Stimulated activated naive CD4-positive, alpha-beta T cell treated with Interleukin-2 at 50 U/mL for 16 hours (primary cell): Measurements from ENCODE around the gene PDGFB.

Source experiments
- DNase-seq: peaks from one replicate; lab custom pipeline; 2025; lab: John Stamatoyannopoulos, UW

Gene PDGFB

DNA sequence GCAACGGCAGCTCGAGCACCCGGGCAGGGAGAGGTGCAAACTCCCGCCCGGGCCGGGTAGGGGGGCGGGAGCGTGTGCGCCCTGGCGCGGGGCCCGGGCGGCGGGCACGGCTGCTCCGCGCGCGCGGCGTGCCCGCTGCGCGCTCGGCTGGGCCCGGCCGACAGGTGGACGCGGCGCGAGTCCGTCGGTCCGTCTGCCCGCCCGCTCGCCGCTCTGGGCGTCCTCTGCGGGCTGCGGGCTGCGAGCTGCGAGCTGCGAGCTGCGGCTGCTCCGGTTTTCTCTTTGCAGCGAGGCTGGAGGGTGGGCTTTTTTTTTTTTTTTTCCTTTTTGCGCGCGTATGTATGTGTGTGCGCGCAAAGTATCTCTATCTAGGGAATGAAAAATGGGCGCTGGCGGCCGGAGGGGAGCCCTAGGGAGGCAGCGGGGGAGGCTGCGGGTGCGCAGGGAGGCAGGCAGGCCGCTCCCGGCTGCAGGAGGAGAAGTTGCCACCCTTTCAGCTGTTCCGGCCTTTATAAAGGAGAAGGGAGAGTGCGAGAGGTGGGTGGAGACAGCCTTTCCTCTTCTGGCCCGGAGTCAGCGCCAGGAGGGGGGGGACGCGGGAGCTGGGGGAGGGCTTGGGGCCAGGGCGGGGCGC, at the start of gene PDGFB:
Gene PDGFB (minus strand): TSS at position 487 of the 634 bp plus-strand sequence. CDS start 1,019 bp downstream, outside the sequence.
- DNase-seq: no peak

DNA sequence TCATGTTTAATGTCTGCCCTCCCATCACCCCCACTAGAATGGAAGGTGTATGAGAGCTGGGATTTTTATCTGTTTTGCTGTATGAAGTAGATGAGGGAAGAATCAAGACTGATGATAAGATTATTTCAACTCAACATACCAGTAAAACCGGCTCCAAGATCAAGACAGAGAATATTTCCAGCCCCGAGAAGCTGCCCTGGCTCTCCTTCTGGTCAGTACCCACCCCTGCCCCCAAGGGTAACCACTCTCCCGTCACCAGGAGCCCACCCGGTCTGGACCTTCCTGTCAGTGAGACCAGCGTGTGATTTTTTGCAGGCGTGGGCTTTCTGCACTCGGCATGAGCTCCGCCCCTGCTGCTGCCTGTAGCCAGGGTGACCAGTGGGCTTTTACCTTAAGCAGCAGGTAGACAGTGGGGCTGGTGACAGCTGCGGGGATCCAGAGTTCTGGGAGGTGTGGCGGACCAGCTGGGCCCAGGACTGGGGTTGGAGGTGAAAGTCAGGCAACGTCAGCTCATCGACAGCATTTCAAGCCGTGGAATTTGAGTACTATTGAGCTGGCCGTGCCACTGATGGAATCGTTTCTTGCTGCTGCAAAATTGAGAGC, 49.1 kb upstream of the PDGFB start:
- DNase-seq: no peak

DNA sequence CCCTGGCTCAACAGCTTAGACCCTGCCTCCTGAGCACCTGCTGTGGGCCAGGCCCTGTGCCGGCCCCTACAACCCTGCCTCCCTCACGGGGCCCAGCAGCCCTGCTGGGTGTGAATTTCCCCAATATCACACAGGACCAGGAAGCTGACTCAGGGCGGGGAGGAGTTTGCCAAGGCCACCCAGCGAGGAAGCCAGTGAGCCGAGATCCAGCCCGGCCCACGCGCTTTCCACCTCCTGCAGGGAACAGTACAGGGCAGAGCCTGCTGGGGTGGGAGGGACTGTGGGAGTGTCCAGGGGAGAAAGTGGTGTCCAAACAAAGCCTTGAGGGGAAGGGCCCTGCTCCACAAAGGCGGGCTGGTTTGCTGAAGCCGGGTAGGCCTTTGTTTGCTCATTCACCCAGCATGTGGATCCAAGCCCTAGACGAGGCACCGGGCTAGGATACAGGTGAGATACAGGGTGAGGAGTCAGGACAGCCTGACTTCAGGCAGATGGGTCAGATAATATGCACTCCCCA, 47.8 kb upstream of the PDGFB start:
- no peak for DNase-seq

DNA sequence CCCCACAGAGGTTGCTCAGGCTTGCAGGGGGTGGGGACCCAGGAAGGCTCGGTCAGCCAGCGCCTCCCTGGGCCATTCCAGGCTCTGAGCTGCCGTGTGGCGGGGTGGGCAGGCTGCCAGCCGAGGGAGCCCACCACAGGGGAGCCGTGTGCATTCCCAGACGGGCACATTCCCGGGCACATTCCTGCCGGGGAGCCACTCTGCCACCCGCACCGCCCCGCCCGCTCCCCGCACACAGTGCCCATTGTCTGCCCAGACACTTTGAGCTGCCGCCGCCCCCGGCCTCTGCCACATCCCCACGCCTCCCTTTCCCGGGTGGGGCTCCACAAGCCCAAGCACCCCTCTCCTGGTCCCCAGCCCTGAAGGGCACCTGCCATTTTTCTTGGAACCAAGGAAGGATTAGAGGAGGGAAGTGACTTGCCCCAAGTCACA, 47.3 kb upstream of the PDGFB start:
- DNase-seq: no peak

DNA sequence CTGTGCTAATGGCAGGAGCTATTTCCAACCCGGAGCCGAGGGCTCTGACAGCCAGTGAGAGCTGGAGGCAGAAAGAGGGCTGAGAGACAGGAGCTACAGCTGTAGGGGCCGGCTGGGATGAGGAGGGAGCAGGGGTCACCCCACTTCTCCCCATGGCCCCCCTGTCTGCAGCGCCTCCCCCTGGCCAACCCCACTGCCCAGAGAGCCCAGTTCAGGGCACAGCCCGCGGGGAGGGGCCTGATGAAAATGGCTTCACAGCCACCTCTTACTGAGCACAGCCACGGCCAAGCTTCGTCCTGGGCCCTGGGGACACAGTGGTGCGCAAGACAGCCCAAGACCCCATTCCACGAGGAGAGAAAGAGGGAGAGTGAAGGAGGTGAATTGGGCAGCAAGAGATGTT, 46.7 kb upstream of the PDGFB start:
- no peak for DNase-seq

DNA sequence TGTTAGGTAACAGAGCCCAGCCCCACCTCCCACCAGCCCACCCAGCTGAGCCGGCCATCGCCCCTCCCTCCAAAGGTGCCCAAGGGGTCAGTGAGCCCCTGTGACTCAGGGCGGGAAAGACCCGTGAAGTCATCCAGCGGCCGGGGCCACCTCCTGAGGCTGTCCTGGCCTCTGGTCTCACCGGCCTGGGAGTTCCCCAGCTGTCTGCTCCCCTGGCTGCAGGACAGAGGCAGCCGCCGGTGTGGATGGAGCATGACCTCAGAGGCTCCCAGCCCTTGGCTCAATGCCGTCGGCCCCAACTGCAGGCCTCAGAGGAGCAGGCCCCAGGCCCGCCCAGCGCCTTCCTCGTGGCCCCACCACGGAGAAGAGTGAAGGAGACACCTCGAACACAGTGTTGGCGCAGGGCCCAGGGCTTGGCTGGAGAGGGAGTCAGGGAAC, 46.0 kb upstream of the PDGFB start:
- DNase-seq: no peak

DNA sequence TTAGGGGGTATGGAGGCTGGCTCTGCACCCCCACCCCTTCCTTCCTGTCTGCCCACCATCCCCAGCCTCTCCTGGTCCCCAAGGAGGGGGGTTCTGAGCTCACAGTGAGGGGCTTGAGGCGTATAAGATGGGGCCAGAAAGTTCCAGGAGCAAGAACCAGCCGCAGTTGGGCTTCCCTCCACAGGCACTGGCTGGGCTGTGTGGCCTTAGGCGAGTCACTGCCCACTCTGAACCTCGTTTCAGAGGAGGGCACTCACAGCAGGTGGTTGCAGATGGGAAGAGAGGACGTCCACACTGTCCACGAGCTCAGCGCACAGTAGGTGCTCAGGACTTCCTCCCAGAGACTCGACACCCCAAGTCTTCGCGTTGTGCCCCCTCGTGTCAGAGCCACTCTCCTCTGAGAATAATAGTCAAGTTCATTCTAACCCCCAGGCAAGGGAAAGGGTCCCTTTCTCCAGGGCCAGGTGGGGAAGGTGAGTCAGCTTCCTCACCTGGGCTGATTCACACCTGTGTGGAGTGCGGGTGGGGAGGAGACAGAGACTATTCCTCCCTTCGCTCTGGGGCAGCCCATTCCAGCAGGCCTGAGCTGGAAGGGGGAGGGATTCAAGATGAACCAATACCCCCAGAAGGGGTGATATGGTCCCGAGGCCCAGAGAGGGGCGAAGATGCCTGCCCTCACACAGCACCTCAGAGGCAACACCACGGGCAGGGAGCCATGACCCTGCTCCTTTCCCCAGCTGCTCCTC, 45.4 kb upstream of the PDGFB start:
- DNase-seq: no peak

DNA sequence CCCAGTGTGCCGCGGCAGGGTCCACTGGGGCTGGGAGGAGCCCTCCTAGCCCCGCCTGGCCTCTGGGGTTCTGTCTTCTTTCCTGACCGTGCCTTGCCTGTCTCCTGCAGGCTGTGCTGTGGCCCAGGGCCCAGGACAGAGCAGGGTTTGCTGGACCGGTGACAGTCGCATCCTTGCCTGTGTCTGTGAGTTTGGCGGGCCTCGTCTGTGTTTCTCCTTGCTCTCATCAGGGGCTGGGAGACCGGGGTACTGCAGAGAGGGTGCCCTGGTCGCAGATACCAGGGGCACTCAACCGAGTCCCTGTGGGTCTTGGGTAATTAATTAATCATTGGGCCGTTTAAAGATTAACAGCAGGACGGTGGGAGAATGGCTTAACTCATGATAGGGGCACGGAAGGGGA, 44.8 kb upstream of the PDGFB start:
- DNase-seq: no peak

DNA sequence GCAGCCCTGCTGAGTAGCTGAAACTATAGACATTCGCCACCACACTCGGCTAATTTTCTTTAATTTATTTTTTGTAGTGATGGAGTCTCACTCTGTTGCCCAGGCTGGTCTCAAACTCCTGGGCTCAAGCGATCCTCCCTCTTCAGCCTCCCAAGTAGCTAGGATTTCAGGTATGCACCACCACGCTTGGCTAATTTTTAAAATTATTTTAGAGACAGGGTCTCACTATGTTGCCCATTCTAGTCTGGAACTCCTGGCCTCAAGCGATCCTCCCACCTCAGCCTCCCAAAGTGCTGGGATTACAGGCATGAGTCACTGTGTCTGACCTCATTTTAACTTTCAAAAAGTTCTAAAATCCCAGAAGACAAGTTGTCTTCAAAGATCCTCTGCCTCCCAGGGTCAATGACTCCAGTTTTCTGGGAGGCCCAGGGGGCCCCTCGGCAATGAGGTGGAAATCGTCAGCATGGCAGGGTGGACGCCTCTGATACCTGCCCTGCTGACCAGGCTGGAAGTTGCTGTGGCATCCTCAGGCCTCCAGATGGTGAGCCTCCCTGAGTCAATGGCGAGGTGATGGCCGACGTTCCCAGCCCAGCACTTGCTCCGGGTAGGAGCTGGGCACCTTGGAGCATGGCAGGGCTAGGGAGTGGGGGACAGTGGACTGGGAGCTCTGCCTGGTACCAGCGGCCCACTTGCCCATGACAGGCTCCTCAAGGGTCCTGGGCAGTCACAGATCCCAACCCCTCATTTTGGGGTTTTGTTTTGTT, 43.5 kb upstream of the PDGFB start:
- no peak for DNase-seq

DNA sequence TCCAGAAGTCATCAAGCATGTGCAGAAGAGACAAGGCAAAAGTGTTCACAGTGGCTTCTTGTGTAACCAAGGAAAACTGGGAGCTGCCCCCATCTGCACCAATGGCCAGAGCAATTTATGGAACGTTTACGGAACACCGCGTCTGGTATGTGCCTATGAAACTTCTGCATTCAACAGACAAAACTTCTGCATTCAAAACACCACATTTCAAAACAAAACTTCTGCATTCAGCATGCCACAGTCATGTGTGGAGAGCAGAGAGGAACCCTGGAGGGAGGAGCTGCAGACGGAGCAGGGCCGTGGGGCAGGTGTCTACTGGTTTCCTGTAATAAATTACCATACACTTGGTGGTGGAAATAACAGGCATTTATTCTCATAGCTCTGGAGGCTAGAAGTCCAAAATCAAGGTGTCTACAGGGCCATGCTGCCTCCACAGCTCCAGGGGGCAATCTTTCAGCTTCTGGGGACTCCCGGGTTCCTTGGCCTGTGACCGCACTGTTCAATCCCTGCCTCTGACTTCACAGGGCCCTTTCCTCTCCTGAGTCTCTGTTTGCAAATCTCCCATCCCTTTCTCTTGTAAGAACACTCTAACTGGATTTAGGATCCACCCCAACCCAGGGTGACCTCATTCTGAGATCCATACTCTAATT, 42.4 kb upstream of the PDGFB start:
- no peak for DNase-seq

DNA sequence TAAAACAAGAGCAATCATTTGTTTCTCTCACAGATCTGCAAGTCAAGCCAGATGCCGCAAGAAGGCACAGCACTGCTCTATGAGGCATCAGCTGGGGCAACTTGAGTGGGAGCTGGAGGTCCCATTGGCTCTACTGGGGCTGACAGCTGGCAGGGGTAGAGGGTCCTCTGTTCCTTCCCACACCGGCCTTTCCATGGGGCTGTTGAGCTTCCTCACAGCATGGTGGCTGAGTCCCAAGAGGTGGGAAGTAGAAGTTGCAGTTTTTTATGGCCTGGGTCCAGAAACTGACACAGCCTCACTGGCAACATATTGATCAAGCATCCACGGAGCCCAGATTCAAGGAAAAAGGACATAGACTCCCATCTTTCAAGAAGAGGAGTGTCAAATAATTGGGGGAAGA, 40.2 kb upstream of the PDGFB start:
- no peak for DNase-seq

DNA sequence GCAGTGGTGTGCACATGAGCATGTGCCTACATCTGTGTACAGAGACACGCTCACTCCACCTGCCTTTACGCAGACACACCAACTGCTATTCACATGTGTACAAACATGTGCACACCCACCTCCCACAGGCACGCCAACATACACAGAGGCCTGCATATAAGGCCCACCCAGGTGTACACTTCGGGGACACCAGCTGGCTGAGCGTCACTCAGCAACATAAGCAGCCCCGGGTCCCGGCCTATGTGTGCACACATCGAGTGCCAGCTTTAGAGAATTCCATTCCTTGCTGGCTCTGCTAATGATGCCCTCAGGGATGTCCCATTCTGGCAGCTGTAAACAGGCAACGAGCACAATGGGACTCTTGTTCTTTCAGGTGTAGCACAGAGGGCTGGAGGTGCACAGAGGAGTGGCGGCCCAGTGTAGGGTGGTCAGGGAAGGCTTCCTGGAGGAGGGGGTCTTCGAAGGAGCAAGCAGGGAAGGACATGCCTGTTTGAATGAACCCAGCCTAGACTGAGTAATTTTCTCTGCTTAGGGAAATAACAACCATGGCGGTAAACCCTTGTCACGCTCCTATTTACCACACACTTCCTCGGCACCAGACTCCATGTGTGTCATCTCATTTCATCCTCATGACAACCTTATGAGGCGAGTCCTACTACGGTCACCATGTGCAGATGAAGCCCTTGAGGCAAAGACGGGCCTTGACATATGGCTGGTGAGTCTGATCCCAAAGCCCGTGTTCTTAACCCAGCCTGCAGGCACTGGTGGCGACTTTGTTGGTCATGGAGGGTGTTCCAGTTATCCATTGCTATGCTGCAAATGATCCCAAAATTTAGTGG, 39.6 kb upstream of the PDGFB start:
- DNase-seq: no peak

DNA sequence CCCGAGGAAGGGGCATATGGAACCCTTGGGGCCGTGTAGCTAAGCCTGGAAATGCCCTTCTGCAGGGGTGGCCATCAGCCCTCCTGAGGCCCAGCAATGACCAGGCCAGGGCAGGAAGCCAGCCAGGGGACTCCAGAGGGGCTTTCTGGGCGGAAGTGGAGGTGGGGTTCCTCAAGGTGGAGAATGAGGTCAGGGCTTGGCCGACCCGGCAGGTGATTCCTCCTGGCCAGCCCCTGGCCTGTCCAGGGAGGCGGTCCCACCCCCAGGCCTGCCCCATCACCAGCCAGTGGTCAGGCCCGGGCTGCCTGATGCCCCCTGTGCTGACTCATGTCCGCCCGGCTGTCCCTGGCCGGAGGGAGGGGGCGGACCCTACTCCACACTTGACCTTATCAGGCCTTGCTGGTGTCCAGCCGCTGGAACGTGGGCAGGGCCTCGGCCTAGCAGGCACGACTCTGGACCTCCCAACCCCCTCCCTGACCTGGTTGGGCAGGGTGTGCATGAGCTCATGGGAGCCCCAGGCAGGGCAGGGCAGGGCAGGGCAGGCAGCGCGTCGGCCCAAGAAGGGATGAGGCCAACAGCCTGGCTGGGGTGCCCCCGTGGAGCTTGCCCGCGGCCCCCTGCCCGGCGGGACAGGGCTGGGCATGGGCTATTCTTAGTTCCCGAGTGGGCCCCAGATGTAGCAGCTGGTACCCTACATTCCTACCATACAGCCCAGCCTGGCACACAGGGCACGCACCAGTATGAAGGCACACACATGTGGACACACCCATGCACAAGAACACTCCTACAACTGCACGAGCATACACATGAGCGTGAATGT, 38.8 kb upstream of the PDGFB start:
- no peak for DNase-seq

DNA sequence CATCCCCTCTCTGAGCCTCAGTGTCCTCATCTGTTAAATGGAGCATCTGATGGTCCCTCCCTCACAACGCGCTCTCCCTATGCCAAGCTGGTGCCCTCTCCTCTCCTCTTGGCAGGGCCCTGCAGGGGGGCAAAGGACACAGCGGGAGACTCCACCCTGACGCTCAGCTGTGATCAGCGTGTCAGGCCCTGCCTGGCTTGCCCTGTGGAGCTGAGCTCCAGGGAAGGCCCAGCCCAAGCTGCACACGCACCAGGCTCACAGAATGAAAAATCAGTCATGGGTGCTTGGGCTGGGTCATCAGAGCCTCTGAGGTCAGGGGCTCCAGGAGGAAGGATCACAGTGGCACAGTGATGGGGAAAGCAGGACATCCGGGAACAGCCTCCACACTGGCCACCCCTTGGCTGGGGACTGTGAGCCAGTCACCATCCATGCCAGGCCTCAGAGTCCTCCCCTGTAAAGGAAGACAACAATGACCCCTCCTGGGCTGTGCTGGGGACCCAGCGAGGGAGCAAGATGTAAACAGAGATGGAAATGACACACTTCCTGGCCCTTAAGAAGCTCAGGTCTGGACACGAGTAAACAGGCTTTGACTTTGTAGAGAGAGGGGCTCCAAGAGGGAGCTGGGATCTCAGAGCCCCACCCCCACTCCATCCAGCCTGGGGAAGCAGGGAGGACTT, 38.0 kb upstream of the PDGFB start:
- no peak for DNase-seq

DNA sequence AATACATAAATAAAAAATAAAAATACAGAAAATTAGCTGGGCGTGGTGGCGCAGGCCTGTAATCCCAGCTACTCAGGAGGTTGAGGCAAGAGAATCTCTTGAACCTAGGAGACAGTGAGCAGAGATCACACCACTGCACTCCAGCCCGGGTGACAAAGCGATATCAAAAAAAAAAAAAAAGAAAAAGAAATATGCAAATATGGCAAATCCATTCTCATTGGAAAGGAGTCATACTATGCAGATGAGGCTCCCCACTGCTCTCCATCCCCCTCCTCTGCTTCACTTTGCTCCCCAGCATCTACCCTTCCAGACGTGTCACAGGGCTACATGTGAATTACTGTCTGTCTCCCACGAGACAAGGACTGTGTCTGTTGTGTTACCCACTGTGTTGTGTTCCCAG, 36.3 kb upstream of the PDGFB start:
- no peak for DNase-seq

DNA sequence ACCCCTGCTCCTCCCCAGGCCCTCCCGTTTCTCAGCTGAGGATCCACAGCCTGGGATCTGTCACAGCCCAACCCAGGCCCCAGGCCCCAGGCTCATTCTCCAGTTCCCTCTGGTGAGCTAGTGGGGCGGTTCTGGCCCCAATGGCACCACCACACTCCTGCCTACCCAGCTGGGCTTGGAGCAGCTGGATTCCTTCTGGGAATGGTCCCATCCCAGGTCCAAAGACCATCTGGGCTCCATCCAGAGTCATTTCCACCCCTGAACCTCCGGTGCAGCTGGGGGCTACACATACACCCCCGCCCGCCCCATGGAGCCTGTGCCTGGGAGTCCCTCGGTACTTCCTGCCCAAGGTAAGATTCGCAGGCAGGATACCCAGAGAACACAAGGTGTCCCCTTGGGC, 35.5 kb upstream of the PDGFB start:
- DNase-seq: no peak

DNA sequence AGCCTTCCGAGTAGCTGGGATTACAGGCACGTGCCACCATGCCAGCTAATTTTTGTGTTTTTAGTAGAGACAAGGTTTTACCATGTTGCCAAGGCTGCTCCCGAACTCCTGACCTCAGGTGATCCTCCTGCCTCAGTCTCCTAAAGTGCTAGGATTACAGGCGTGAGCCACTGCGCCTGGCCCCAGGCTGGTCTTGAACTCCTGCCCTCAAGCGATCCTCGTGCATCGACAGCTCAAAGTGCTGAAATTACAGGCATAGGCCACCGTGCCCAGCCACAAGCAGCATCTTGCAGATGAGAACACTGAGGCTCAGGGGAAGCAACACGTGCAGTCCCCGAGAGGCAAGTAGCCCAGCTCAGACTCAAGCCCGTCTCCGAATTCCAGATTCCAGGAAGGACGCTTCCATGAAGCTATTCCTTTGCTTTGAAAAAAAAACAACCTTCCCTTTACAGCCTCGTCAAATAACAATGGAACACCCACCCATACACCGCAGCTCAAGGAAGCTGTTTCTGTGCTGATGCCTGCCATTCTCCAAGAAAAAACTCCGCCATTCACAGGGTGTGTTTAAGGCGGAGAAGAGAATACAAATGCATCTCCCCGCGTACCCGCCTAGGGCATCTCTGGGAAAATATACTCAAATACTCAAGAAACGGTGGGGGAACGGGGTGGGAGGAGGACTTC, 34.5 kb upstream of the PDGFB start:
- DNase-seq: no peak

DNA sequence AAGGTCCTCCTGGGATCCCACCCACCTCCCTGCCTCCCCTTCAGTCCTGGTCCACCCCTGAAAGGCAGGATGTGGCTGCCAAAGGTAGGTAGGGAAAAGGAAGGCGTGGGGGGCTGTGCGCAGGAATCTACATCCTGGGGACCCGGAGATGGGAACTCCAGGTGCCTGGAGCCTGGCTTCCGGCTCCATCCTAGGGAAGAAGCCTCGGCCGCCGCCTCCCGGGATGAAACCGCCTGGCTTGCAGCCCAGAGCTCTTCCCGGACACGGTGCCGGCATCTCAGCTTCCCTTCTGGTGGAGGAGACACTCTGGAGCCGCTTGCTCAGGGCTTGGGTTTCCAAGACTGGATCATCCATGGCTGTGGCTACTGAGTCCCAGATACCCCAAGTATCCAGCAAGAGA, 33.3 kb upstream of the PDGFB start:
- DNase-seq: no peak

DNA sequence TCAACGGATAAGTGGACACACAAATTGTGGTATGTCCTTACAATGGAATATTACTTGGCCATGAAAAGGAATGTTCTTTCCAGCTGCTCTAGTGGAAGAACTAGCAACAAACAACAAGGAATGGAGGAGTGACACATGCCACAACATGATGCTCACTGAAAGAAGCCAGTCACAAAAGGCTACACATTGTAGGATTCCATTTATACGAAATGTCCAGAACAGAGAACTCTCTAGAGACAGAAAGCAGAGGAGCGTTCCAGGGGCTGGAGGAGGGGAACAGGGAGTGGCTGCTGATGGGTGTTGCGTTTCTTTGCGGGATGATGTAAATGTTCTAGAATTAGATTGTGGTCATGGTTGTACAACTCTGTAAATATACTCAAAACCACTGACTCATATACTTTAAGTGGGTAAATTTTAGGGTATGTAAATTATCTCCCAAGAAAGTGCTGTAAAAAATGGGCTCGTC, 32.4 kb upstream of the PDGFB start:
- no peak for DNase-seq
